HCT116 (cell line): ENCODE results near the gene FMN1. TPM values are rescaled to one million over a fixed set of nuclear protein-coding genes. Genes with fewer than 3 reads are reported as not detected.

Experiments used
- ATAC-seq: fragments of 200-7000 bp; cut with Tn5 transposase; 2 replicates; pipeline ENCODE4 v1.9.1; 2020; ENCODE audit warnings: mild to moderate bottlenecking, moderate library complexity
- BruUV-seq: library from RNA; stranded (reverse); fragments of 400-500 nt; replicated peaks from 2 replicates; lab custom pipeline; 2021; lab: Mats Ljungman, UMichigan
- CTCF ChIA-PET: fragments of 300-600 bp; sonication (Branson Sonifier 250); formaldehyde crosslinking; loops from one replicate; lab custom pipeline; 2021; ENCODE audit warnings: antibody characterized with exemption; lab: Charles Lee
- POLR2A ChIA-PET: fragments of 300-600, 350-600 bp; sonication (Branson Sonifier 250); formaldehyde crosslinking; loops from one replicate; lab custom pipeline; 2021; ENCODE audit warnings: antibody characterized with exemption; lab: Charles Lee
- RAD21 ChIA-PET, 2 experiments: fragments of 300-600 bp; sonication (Branson Sonifier 250); formaldehyde crosslinking; loops; one replicate each; lab custom pipeline; 2023; ENCODE audit warnings: low total read pairs in 2 of 2; ENCODE audit not compliant: uncharacterized antibody in 2 of 2, unreplicated experiment in 2 of 2, low non-redundant PET in 1 of 2; lab: Charles Lee
- DNase-seq: peaks from one replicate; pipeline ENCODE4 v3.0.0-alpha.2; 2010; ENCODE audit warnings: low read depth, low spot score
- H2AFZ ChIP-seq: fragments of 200-600 bp; shearing (Covaris generic), sonication (generic); 2 replicates; pipeline ENCODE4 v1.6.1; 2017; ENCODE audit warnings: low read depth, mixed run types, mixed read lengths, antibody characterized with exemption, low read length; ENCODE audit not compliant: poor library complexity, severe bottlenecking
- H3K27ac ChIP-seq: 2 replicates; pipeline ENCODE4 v1.5.1; 2012; ENCODE audit warnings: low read depth, low read length
- H3K27me3 ChIP-seq: fragments of 200-600 bp; sonication (generic); 2 replicates; pipeline ENCODE4 v1.6.1; 2016; ENCODE audit warnings: mixed run types, low read length, mixed read lengths; ENCODE audit not compliant: insufficient read depth
- H3K36me3 ChIP-seq, 2 experiments: fragments of 200-500 bp in 1 of 2; fragments of 200-600 bp in 1 of 2; sonication (Bioruptor generic) in 1 of 2; sonication (generic) in 1 of 2; 2 replicates each; pipeline versions ENCODE4 v1.5.1 to v1.6.1; 2014 to 2016; ENCODE audit warnings: low read length in 2 of 2, inconsistent platforms in 1 of 2, mixed read lengths in 1 of 2, mixed run types in 1 of 2; ENCODE audit not compliant: insufficient read depth in 2 of 2, control insufficient read depth in 1 of 2
- H3K4me1 ChIP-seq, 2 experiments: fragments of 200-600 bp in 1 of 2; sonication (generic) in 1 of 2; 2 replicates each; pipeline versions ENCODE4 v1.5.1 to v1.6.1; 2012 to 2017; ENCODE audit warnings: low read length in 2 of 2, inconsistent platforms in 1 of 2, mild to moderate bottlenecking in 1 of 2, mixed read lengths in 1 of 2, mixed run types in 1 of 2, moderate library complexity in 1 of 2; ENCODE audit not compliant: insufficient read depth in 2 of 2, control insufficient read depth in 1 of 2
- H3K4me2 ChIP-seq: fragments of 200-600 bp; sonication (generic); 2 replicates; pipeline ENCODE4 v1.6.1; 2017; ENCODE audit warnings: mixed run types, low read length, mixed read lengths
- H3K4me3 ChIP-seq, 2 experiments: fragments of 200-600 bp in 1 of 2; sonication (generic) in 1 of 2; replicated peaks in 1 of 2; 2 replicates each; pipeline ENCODE4 v1.5.1; 2011 to 2016; ENCODE audit warnings: low read length in 2 of 2, control low read depth in 1 of 2, low read depth in 1 of 2, mild to moderate bottlenecking in 1 of 2, mixed read lengths in 1 of 2, mixed run types in 1 of 2
- H3K79me2 ChIP-seq: fragments of 200-600 bp; sonication (generic); 2 replicates; pipeline ENCODE4 v1.6.1; 2017; ENCODE audit warnings: mild to moderate bottlenecking, mixed run types, low read length, moderate library complexity, mixed read lengths; ENCODE audit not compliant: insufficient read depth
- H3K9ac ChIP-seq: fragments of 200-600 bp; sonication (generic); 2 replicates; pipeline ENCODE4 v1.6.1; 2016; ENCODE audit warnings: low read length, mixed read lengths
- H3K9me2 ChIP-seq: fragments of 200-600 bp; sonication (generic), shearing (Covaris generic); 2 replicates; pipeline ENCODE4 v1.6.1; 2017; ENCODE audit warnings: mixed run types, mild to moderate bottlenecking, moderate library complexity; ENCODE audit not compliant: insufficient read depth
- H3K9me3 ChIP-seq, 2 experiments: fragments of 200-500 bp in 1 of 2; fragments of 200-600 bp in 1 of 2; sonication (Bioruptor generic) in 1 of 2; sonication (generic) in 1 of 2; 2 replicates each; pipeline ENCODE4 v1.6.1; 2014 to 2017; ENCODE audit warnings: low read length in 2 of 2, mixed read lengths in 2 of 2, inconsistent platforms in 1 of 2, low read depth in 1 of 2, mild to moderate bottlenecking in 1 of 2, mixed run types in 1 of 2, moderate library complexity in 1 of 2; ENCODE audit not compliant: control insufficient read depth in 1 of 2, insufficient read depth in 1 of 2
- H4K20me1 ChIP-seq: fragments of 200-600 bp; sonication (generic), shearing (Covaris generic); 2 replicates; pipeline ENCODE4 v1.6.1; 2017; ENCODE audit warnings: mixed run types, mild to moderate bottlenecking, moderate library complexity; ENCODE audit not compliant: insufficient read depth
- ATF3 ChIP-seq: IDR thresholded peaks from 2 replicates; pipeline ENCODE4 v1.6.1; 2012
- CEBPB ChIP-seq: IDR thresholded peaks from 2 replicates; pipeline ENCODE4 v1.6.1; 2012; ENCODE audit warnings: low read depth
- CTCF ChIP-seq, 3 experiments: fragments of 200-600 bp in 1 of 3; sonication (generic) in 1 of 3; IDR thresholded peaks in 2 of 3; conservative IDR thresholded peaks in 1 of 3; 2 replicates each; pipeline ENCODE4 v1.5.1; 2012 to 2017; ENCODE audit warnings: low read depth in 2 of 3, low read length in 2 of 3, antibody characterized with exemption in 1 of 3, borderline replicate concordance in 1 of 3, control low read depth in 1 of 3, mild to moderate bottlenecking in 1 of 3, mixed read lengths in 1 of 3, mixed run types in 1 of 3, moderate library complexity in 1 of 3; ENCODE audit not compliant: insufficient read depth in 1 of 3
- EGR1 ChIP-seq: IDR thresholded peaks from 2 replicates; pipeline ENCODE4 v1.6.1; 2012; ENCODE audit warnings: low read depth
- ELF1 ChIP-seq: IDR thresholded peaks from 2 replicates; pipeline ENCODE4 v1.6.1; 2012; ENCODE audit warnings: low read depth, borderline replicate concordance
- EZH2 ChIP-seq: fragments of 200-600 bp; sonication (generic); IDR thresholded peaks from 2 replicates; pipeline ENCODE4 v1.6.1; 2017; ENCODE audit warnings: antibody characterized with exemption, mixed run types
- EZH2phosphoT487 ChIP-seq: fragments of 200-600 bp; IDR thresholded peaks from 2 replicates; pipeline ENCODE4 v1.6.1; 2018; ENCODE audit warnings: antibody characterized with exemption, borderline replicate concordance
- FOSL1 ChIP-seq: IDR thresholded peaks from 2 replicates; pipeline ENCODE4 v1.6.1; 2012; ENCODE audit warnings: low read depth
- MAX ChIP-seq: IDR thresholded peaks from 2 replicates; pipeline ENCODE4 v1.6.1; 2012
- POLR2AphosphoS5 ChIP-seq: IDR thresholded peaks from 2 replicates; pipeline ENCODE4 v1.6.1; 2011; ENCODE audit warnings: mild to moderate bottlenecking, low read depth, low read length, moderate library complexity
- RAD21 ChIP-seq: IDR thresholded peaks from 2 replicates; pipeline ENCODE4 v1.6.1; 2012; ENCODE audit warnings: low read depth, mild to moderate bottlenecking
- SIN3A ChIP-seq: IDR thresholded peaks from 2 replicates; pipeline ENCODE4 v1.6.1; 2012; ENCODE audit warnings: low read depth
- SP1 ChIP-seq: IDR thresholded peaks from 2 replicates; pipeline ENCODE4 v1.6.1; 2012; ENCODE audit warnings: low read depth
- SRF ChIP-seq: IDR thresholded peaks from 2 replicates; pipeline ENCODE4 v1.6.1; 2012; ENCODE audit warnings: low read depth
- TCF7L2 ChIP-seq: IDR thresholded peaks from 2 replicates; pipeline ENCODE4 v1.7.0; 2011; ENCODE audit warnings: borderline replicate concordance, inconsistent platforms; ENCODE audit not compliant: insufficient read depth, insufficient read length; ENCODE audit errors: extremely low read depth
- YY1 ChIP-seq: IDR thresholded peaks from 2 replicates; pipeline ENCODE4 v1.6.1; 2011; ENCODE audit warnings: low read length, low read depth, moderate library complexity, mild to moderate bottlenecking; ENCODE audit not compliant: insufficient replicate concordance; ENCODE audit errors: extremely low read depth
- ZBTB33 ChIP-seq: IDR thresholded peaks from 2 replicates; pipeline ENCODE4 v1.6.1; 2011; ENCODE audit warnings: mild to moderate bottlenecking, low read length, moderate library complexity; ENCODE audit not compliant: insufficient replicate concordance; ENCODE audit errors: extremely low read depth
- ZFX ChIP-seq: fragments of 450-650 bp; IDR thresholded peaks from 2 replicates; pipeline ENCODE4 v1.6.1; 2017
- ZNF274 ChIP-seq: fragments of 200-500 bp; sonication (Bioruptor generic); IDR thresholded peaks from 2 replicates; pipeline ENCODE4 v1.6.1; 2014; ENCODE audit warnings: mild to moderate bottlenecking, low read depth, low read length, inconsistent platforms
- intact Hi-C: fragments of 100-400 bp; cut with micrococcal nuclease; formaldehyde crosslinking; loops from 2 replicates; pipeline ENCODE4 v1.10.0; 2022
- total RNA-seq: library from RNA; stranded (reverse); gene quantifications from one replicate; pipeline ENCODE4 v1.2.1, GENCODE V29; 2021; ENCODE audit not compliant: unreplicated experiment

Gene FMN1
- total RNA-seq, 1 experiment from 2014 or later, result 0.39 TPM

- Histone ChIP-seq H3K27ac (no peak overlapping the region), H4K20me1 (no peaks in the 10 kb centered on the region), H3K4me2 (no peak overlapping the region), H3K36me3 (no peaks in the 10 kb centered on the region), H2AFZ (no peak overlapping the region), H3K9me3 (no peaks in the 10 kb centered on the region), H3K9ac (no peak overlapping the region), H3K4me3 (no peak overlapping the region), H3K27me3 (no peaks in the 10 kb centered on the region), H3K4me1 (no peaks in the 10 kb centered on the region), H3K9me2 (no peaks in the 10 kb centered on the region), H3K79me2 (no peaks in the 10 kb centered on the region)
- ChIA-PET POLR2A (no interaction called here), CTCF (no interaction called here), RAD21 (no interaction called here)
- ATAC-seq (no peak), DNase-seq (no peak)
- TF ChIP-seq EZH2phosphoT487 (no peak), RAD21 (no peak), FOSL1 (no peak), YY1 (no peak), TCF7L2 (no peak), POLR2AphosphoS5 (no peak), MAX (no peak), ATF3 (no peak), ZBTB33 (no peak), SRF (no peak), EZH2 (no peak), SP1 (no peak), CEBPB (no peak), EGR1 (no peak), ZNF274 (no peak), SIN3A (no peak), ELF1 (no peak), ZFX (no peak), CTCF (IDR thresholded peaks at IDR 0.05 in 2 of 3, conservative IDR thresholded peaks at IDR 0.05 in 1 of 3; ENCODE audit: borderline replicate concordance in 1 of 3, insufficient read depth in 1 of 3, low read depth in 2 of 3, low read length in 2 of 3) (no peak)
- intact Hi-C loops, result no loop called here
- BruUV-seq, result no TSS peak
Measured at GRCh38 chr15:32784581-32784980, 409.9 kb downstream of the FMN1 start.
